GDM1 (cell line): ENCODE measurements around the gene FOXN3.
"Not testable (repeated sequence)": the region's sequence is repeated elsewhere in the genome, so short reads cannot be mapped to it uniquely, and the experiment has no call there.

ENCODE experiments used
- DNase-seq: peaks from one replicate; lab custom pipeline; 2025; lab: John Stamatoyannopoulos, UW

Gene FOXN3

GRCh38 chr14:89302396-89302950 is 114.6 kb downstream of the FOXN3 start:
- no peak for DNase-seq

- no peak for DNase-seq
Measured at GRCh38 chr14:89299587-89299986, 117.4 kb downstream of the FOXN3 start.

- DNase-seq, result no peak
Measured at GRCh38 chr14:89298056-89298834, 118.8 kb downstream of the FOXN3 start.

- DNase-seq, result no peak
Measured at GRCh38 chr14:89296281-89296745, 120.7 kb downstream of the FOXN3 start.

GRCh38 chr14:89294872-89295271 is 122.2 kb downstream of the FOXN3 start:
- DNase-seq, result no peak

- DNase-seq, result not testable (repeated sequence)
Measured at GRCh38 chr14:89294469-89294868, 122.6 kb downstream of the FOXN3 start.

GRCh38 chr14:89294060-89294459 is 123.0 kb downstream of the FOXN3 start:
- DNase-seq, result no peak

GRCh38 chr14:89293314-89293916 is 123.6 kb downstream of the FOXN3 start:
- no peak for DNase-seq

GRCh38 chr14:89292579-89293313 is 124.3 kb downstream of the FOXN3 start:
- no peak for DNase-seq

- no peak for DNase-seq
Measured at GRCh38 chr14:89291351-89291940, 125.6 kb downstream of the FOXN3 start.

GRCh38 chr14:89290813-89291212 is 126.2 kb downstream of the FOXN3 start:
- DNase-seq, result no peak

GRCh38 chr14:89289477-89289876 is 127.6 kb downstream of the FOXN3 start:
- DNase-seq, result no peak

GRCh38 chr14:89288114-89288513 is 128.9 kb downstream of the FOXN3 start:
- DNase-seq, result no peak

- DNase-seq, result no peak
Measured at GRCh38 chr14:89284333-89285058, 132.5 kb downstream of the FOXN3 start.

- DNase-seq, result no peak
Measured at GRCh38 chr14:89283327-89284060, 133.5 kb downstream of the FOXN3 start.

GRCh38 chr14:89282191-89282590 is 134.8 kb downstream of the FOXN3 start:
- no peak for DNase-seq

GRCh38 chr14:89280600-89280999 is 136.4 kb downstream of the FOXN3 start:
- no peak for DNase-seq

- no peak for DNase-seq
Measured at GRCh38 chr14:89279649-89280232, 137.3 kb downstream of the FOXN3 start.

- no peak for DNase-seq
Measured at GRCh38 chr14:89277203-89277602, 139.8 kb downstream of the FOXN3 start.

GRCh38 chr14:89276424-89276975 is 140.5 kb downstream of the FOXN3 start:
- DNase-seq, result peak; percentile 1
